HG02970 (cell line): ENCODE results near the gene MUC5AC.
"Not testable (repeated sequence)": the region's sequence is repeated elsewhere in the genome, so short reads cannot be mapped to it uniquely, and the experiment has no call there.

Source experiments
- ATAC-seq: cut with Tn5 transposase; IDR thresholded peaks from one replicate; pipeline ENCODE4 v1.9.1; 2021; ENCODE audit warnings: mild to moderate bottlenecking, moderate library complexity, moderate number of reproducible peaks; ENCODE audit not compliant: unreplicated experiment, low FRiP score

The MUC5AC gene

GRCh38 chr11:1174441-1175370 lies 17.0 kb downstream of the MUC5AC start:
- no peak for ATAC-seq

- ATAC-seq: no peak
Measured at GRCh38 chr11:1175461-1176223, 17.9 kb downstream of the MUC5AC start.

GRCh38 chr11:1176224-1177019 lies 18.7 kb downstream of the MUC5AC start:
- no peak for ATAC-seq

GRCh38 chr11:1177020-1177770 lies 19.4 kb downstream of the MUC5AC start:
- ATAC-seq: no peak

GRCh38 chr11:1177771-1178090 lies 20.0 kb downstream of the MUC5AC start:
- no peak for ATAC-seq

- no peak for ATAC-seq
Measured at GRCh38 chr11:1178201-1178885, 20.6 kb downstream of the MUC5AC start.

GRCh38 chr11:1178906-1179305 lies 21.2 kb downstream of the MUC5AC start:
- no peak for ATAC-seq

- ATAC-seq: no peak
Measured at GRCh38 chr11:1179641-1180040, 21.9 kb downstream of the MUC5AC start.

GRCh38 chr11:1180171-1180570 lies 22.4 kb downstream of the MUC5AC start:
- ATAC-seq: no peak

GRCh38 chr11:1180947-1181391 lies 23.2 kb downstream of the MUC5AC start:
- ATAC-seq: no peak

GRCh38 chr11:1181420-1181819 lies 23.7 kb downstream of the MUC5AC start:
- ATAC-seq: no peak

- no peak for ATAC-seq
Measured at GRCh38 chr11:1181853-1182535, 24.2 kb downstream of the MUC5AC start.

GRCh38 chr11:1184139-1184538 lies 26.4 kb downstream of the MUC5AC start:
- ATAC-seq: not testable (repeated sequence)

GRCh38 chr11:1188451-1189130 lies 30.8 kb downstream of the MUC5AC start:
- ATAC-seq: not testable (repeated sequence)

- not testable (repeated sequence) for ATAC-seq
Measured at GRCh38 chr11:1189816-1190215, 32.1 kb downstream of the MUC5AC start.

- not testable (repeated sequence) for ATAC-seq
Measured at GRCh38 chr11:1191786-1192470, 34.2 kb downstream of the MUC5AC start.

GRCh38 chr11:1192741-1193325 lies 35.1 kb downstream of the MUC5AC start:
- ATAC-seq: no peak
